Thyroid gland (tissue), 4 donors: ENCODE data around the gene CAMTA1. TPM values are rescaled to one million over a fixed set of nuclear protein-coding genes. Genes with fewer than 3 reads are reported as not detected.

Experiments used
- DNase-seq, 2 donors: peaks; one replicate each; pipeline ENCODE4 v3.0.0-alpha.2; 2019
- H3K27ac ChIP-seq, 3 donors: fragments of 200-600 bp; sonication (generic); 1 replicate in 2 of 3; 2 replicates in 1 of 3; pipeline ENCODE4 v1.5.1; 2016 to 2019; ENCODE audit warnings: mild to moderate bottlenecking in 1 of 3, moderate library complexity in 1 of 3
- H3K27me3 ChIP-seq: fragments of 200-600 bp; sonication (generic); one replicate; pipeline ENCODE4 v1.5.1; 2019
- H3K36me3 ChIP-seq, 2 donors: fragments of 200-600 bp; sonication (generic); one replicate each; pipeline ENCODE4 v1.5.1; 2016 to 2019
- H3K4me1 ChIP-seq, 2 donors: fragments of 200-600 bp; sonication (generic); one replicate each; pipeline ENCODE4 v1.5.1; 2017 to 2019
- H3K4me3 ChIP-seq, 3 donors: fragments of 200-600 bp; sonication (generic); replicated peaks in 1 of 3; 1 replicate in 2 of 3; 2 replicates in 1 of 3; pipeline ENCODE4 v1.5.1; 2016; ENCODE audit warnings: mild to moderate bottlenecking in 1 of 3
- H3K9me3 ChIP-seq: fragments of 200-600 bp; sonication (generic); one replicate; pipeline ENCODE4 v1.5.1; 2017
- CTCF ChIP-seq, 6 experiments: fragments of 200-600 bp in 3 of 6; fragments of 450-650 bp in 3 of 6; sonication (generic) in 3 of 6; IDR thresholded peaks; one replicate each; pipeline ENCODE4 v1.5.1; 2016 to 2019; ENCODE audit warnings: antibody characterized with exemption in 6 of 6, mild to moderate bottlenecking in 2 of 6, inconsistent platforms in 1 of 6, moderate library complexity in 1 of 6
- POLR2A ChIP-seq, 2 donors: fragments of 450-650 bp; IDR thresholded peaks; one replicate each; pipeline ENCODE4 v1.6.1; 2017; ENCODE audit warnings: antibody characterized with exemption in 2 of 2, mild to moderate bottlenecking in 2 of 2, moderate library complexity in 1 of 2
- WGBS, 2 donors: methylation state at CpG; one replicate each; pipeline ENCODE4 v1.1.5; 2017; 5-methylcytosine and 5-hydroxymethylcytosine counted together
- intact Hi-C: fragments of 100-400 bp; cut with DNase I; formaldehyde crosslinking; loops from one replicate; pipeline ENCODE4 v1.15.1; 2023
- total RNA-seq, 4 donors: library from RNA; depleted of rRNA; stranded (reverse); fragments of >200 nt; gene quantifications; one replicate each; pipeline ENCODE4 v1.2.3, GENCODE V29; 2016

CAMTA1 gene
- total RNA-seq, 4 donors from 2014 or later: 63.9 to 124 (median 101) TPM

GRCh38 chr1:6784560-6785317, 515 bp upstream of the CAMTA1 start:
- peak; percentile 100 for DNase-seq
- Histone ChIP-seq H3K9me3 (no peaks in the 10 kb centered on the region), H3K27ac (peak overlapping the region; percentile 99 to 100 (median 99)), H3K4me1 (peaks cover 20 to 32% of the 10 kb centered on the region in 2 donors), H3K4me3 (peak overlapping the region; percentile 35 to 82 (median 66)), H3K27me3 (no peaks in the 10 kb centered on the region), H3K36me3 (no peaks in the 10 kb centered on the region)
- intact Hi-C loops: no loop called here
- no peak for TF ChIP-seq CTCF (IDR thresholded peaks at IDR 0.05)
- peak; percentile 77 to 92 for TF ChIP-seq POLR2A (IDR thresholded peaks at IDR 0.05)
- WGBS, 2 donors: 0 to 2% methylated on average over 8 to 21 of the region's 79 CpGs

- no peaks in the 10 kb centered on the region for H3K9me3 ChIP-seq
- 1 to 2% methylated on average over 10 to 35 of the region's 78 CpGs for WGBS, 2 donors
- no peak for TF ChIP-seq POLR2A (IDR thresholded peaks at IDR 0.05)
- peak in 1 of 6 experiments; percentile 15 for TF ChIP-seq CTCF (IDR thresholded peaks at IDR 0.05)
- peaks cover 20 to 32% of the 10 kb centered on the region in 2 donors for H3K4me1 ChIP-seq
- H3K4me3 ChIP-seq: peak overlapping the region; percentile 73 to 91 (median 74)
- no peaks in the 10 kb centered on the region for H3K36me3 ChIP-seq
- DNase-seq: peak; percentile 36 to 45
- H3K27ac ChIP-seq: peak overlapping the region; percentile 42 to 75 (median 71)
- intact Hi-C loops: no loop called here
- H3K27me3 ChIP-seq: no peaks in the 10 kb centered on the region
These were observed 663 bp downstream of the CAMTA1 start for GRCh38 chr1:6785728-6786505.

GRCh38 chr1:6788946-6789345, 3.7 kb downstream of the CAMTA1 start:
- H3K27ac ChIP-seq: no peak overlapping the region
- WGBS, 2 donors: 65 to 71% methylated on average over 2 of the region's 2 CpGs
- TF ChIP-seq CTCF (IDR thresholded peaks at IDR 0.05) (no peak), POLR2A (IDR thresholded peaks at IDR 0.05) (no peak)
- no peak overlapping the region for H3K4me3 ChIP-seq
- no peaks in the 10 kb centered on the region for H3K36me3 ChIP-seq
- peaks cover 11 to 27% of the 10 kb centered on the region in 2 donors for H3K4me1 ChIP-seq
- DNase-seq: no peak
- intact Hi-C loops: no loop called here
- H3K9me3 ChIP-seq: no peaks in the 10 kb centered on the region
- H3K27me3 ChIP-seq: no peaks in the 10 kb centered on the region

GRCh38 chr1:6790146-6790545, 4.9 kb downstream of the CAMTA1 start:
- Histone ChIP-seq H3K27ac (no peak overlapping the region), H3K4me1 (peaks cover 11 to 27% of the 10 kb centered on the region in 2 donors), H3K27me3 (no peaks in the 10 kb centered on the region), H3K4me3 (no peak overlapping the region), H3K36me3 (no peaks in the 10 kb centered on the region), H3K9me3 (no peaks in the 10 kb centered on the region)
- intact Hi-C loops: loop anchor here (5.0 kb wide), 1 partner anchor 97 kb away; no protein-coding TSS in a partner anchor
- WGBS, 2 donors: 85% methylated on average over 2 of the region's 2 CpGs
- DNase-seq: no peak
- TF ChIP-seq CTCF (IDR thresholded peaks at IDR 0.05): no peak
- no peak for TF ChIP-seq POLR2A (IDR thresholded peaks at IDR 0.05)
